Measurements from ENCODE around the gene PCDHA2. TPM values are rescaled to one million over a fixed set of nuclear protein-coding genes. Genes with fewer than 3 reads are reported as not detected.
"Not testable (repeated sequence)": the region's sequence is repeated elsewhere in the genome, so short reads cannot be mapped to it uniquely, and the experiment has no call there.

Gene PCDHA2
- total RNA-seq, 2 experiments from 2014 or later, result not detected

DNA sequence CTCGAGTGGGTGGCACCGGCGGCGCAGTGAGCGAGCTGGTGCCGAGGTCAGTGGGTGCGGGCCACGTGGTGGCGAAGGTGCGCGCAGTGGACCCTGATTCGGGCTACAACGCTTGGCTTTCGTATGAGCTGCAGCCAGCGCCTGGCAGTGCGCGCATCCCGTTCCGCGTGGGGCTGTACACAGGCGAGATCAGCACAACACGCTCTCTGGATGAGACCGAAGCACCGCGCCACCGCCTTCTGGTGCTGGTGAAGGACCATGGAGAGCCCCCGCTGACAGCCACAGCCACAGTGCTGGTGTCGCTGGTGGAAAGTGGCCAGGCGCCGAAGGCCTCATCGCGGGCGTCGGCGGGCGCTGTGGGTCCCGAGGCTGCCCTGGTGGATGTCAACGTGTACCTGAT lies 28.8 kb downstream of the PCDHA2 start:
- CTCF ChIA-PET, result no interaction called here
- no peak for DNase-seq
- intact Hi-C loops (cut with micrococcal nuclease), result no loop called here
- no peaks in the 10 kb centered on the region for H3K4me1 Mint-ChIP-seq (ENCODE audit: low read depth)
- peaks cover 8% of the 10 kb centered on the region for H3K36me3 Mint-ChIP-seq
- peaks cover 12% of the 10 kb centered on the region for H3K27me3 Mint-ChIP-seq
- H3K4me3 Mint-ChIP-seq, result no peak overlapping the region
- POLR2A ChIA-PET, result no interaction called here
- peaks cover 18% of the 10 kb centered on the region for H3K9me3 Mint-ChIP-seq
- no peak overlapping the region for H3K27ac Mint-ChIP-seq

DNA sequence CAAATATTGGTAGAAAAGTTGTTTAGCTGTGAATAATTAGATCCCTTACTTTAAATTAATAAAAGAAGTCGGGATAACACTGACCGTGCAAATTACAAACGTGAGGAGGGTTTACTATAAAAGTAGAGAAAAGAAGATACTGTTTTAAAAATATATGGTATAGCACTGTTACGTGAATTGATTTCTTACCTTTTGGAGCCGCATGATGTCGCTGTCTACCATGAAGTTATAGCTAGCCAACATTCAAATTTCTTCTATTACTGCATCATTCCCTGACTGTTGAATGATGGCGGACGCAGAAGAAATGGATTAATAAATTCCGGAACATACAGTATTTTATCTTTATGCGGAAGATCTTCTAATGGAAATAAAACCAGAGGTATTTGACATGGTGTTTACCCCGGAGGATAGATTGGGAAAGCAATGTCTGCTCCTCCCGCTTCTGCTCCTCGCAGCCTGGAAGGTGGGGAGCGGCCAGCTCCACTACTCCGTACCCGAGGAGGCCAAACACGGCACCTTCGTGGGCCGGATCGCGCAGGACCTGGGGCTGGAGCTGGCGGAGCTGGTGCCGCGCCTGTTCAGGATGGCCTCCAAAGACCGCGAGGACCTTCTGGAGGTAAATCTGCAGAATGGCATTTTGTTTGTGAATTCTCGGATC lies 33.2 kb downstream of the PCDHA2 start, which contains the start of gene PCDHA6:
TSS of gene PCDHA6 (plus strand) at position 257 of the 658 bp plus-strand sequence. CDS start at position 389, 132 bp downstream.
- CTCF ChIA-PET, result interaction anchor here (0.7 kb wide), 1 partner anchor 14 kb away, joined by 3 read pairs; no protein-coding TSS in a partner anchor
- peaks cover 26% of the 10 kb centered on the region for H3K9me3 Mint-ChIP-seq
- no peaks in the 10 kb centered on the region for H3K4me1 Mint-ChIP-seq (ENCODE audit: low read depth)
- intact Hi-C loops (cut with micrococcal nuclease), result no loop called here
- no peak for DNase-seq
- peaks cover 19% of the 10 kb centered on the region for H3K36me3 Mint-ChIP-seq
- no peak within 1 kb of the TSS for H3K4me3 Mint-ChIP-seq
- peaks cover 20% of the 10 kb centered on the region for H3K27me3 Mint-ChIP-seq
- H3K27ac Mint-ChIP-seq, result no peak within 1 kb of the TSS
- POLR2A ChIA-PET, result no interaction called here

GRCh38 chr5:140828362-140828737 lies 33.7 kb downstream of the PCDHA2 start:
- no peaks in the 10 kb centered on the region for H3K4me1 Mint-ChIP-seq (ENCODE audit: low read depth)
- H3K27me3 Mint-ChIP-seq, result peaks cover 23% of the 10 kb centered on the region
- ChIA-PET POLR2A (no interaction called here), CTCF (interaction anchor here (0.7 kb wide), 1 partner anchor 13 kb away, joined by 3 read pairs; no protein-coding TSS in a partner anchor)
- H3K36me3 Mint-ChIP-seq, result peaks cover 21% of the 10 kb centered on the region
- intact Hi-C loops (cut with micrococcal nuclease), result no loop called here
- H3K4me3 Mint-ChIP-seq, result no peak overlapping the region
- peaks cover 28% of the 10 kb centered on the region for H3K9me3 Mint-ChIP-seq
- no peak overlapping the region for H3K27ac Mint-ChIP-seq
- DNase-seq, result no peak

- peaks cover 28% of the 10 kb centered on the region for H3K27me3 Mint-ChIP-seq
- CTCF ChIA-PET, result not testable (repeated sequence)
Measured at GRCh38 chr5:140829511-140830501, 35.2 kb downstream of the PCDHA2 start.

GRCh38 chr5:140833993-140834392 lies 39.3 kb downstream of the PCDHA2 start, which contains the start of gene PCDHA7:
Gene PCDHA7 (plus strand): TSS chr5:140834269. CDS start chr5:140834384, 115 bp downstream.
- CTCF ChIA-PET, result interaction anchor here (0.9 kb wide), 1 partner anchor 193 kb away, joined by 3 read pairs; no protein-coding TSS in a partner anchor
- intact Hi-C loops (cut with micrococcal nuclease), result no loop called here
- Mint-ChIP-seq H3K27ac (no peak within 1 kb of the TSS), H3K36me3 (peaks cover 12% of the 10 kb centered on the region), H3K27me3 (peaks cover 16% of the 10 kb centered on the region), H3K9me3 (peaks cover 23% of the 10 kb centered on the region), H3K4me1 (ENCODE audit: low read depth) (no peaks in the 10 kb centered on the region), H3K4me3 (no peak within 1 kb of the TSS)
- DNase-seq, result no peak
- POLR2A ChIA-PET, result no interaction called here

More at GRCh38 chr5:140829511-140830501, 35.2 kb downstream of the PCDHA2 start:
- H3K4me3 Mint-ChIP-seq; POLR2A ChIA-PET; DNase-seq; H3K27ac Mint-ChIP-seq; H3K4me1 Mint-ChIP-seq (ENCODE audit: low read depth); intact Hi-C loops (cut with micrococcal nuclease): not testable (repeated sequence)
- Mint-ChIP-seq H3K9me3 (peaks cover 27% of the 10 kb centered on the region), H3K36me3 (peaks cover 24% of the 10 kb centered on the region)

- H3K27ac Mint-ChIP-seq; H3K4me1 Mint-ChIP-seq (ENCODE audit: low read depth); H3K36me3 Mint-ChIP-seq; DNase-seq; POLR2A ChIA-PET; intact Hi-C loops (cut with micrococcal nuclease); H3K4me3 Mint-ChIP-seq: not testable (repeated sequence)
- peaks cover 21% of the 10 kb centered on the region for H3K9me3 Mint-ChIP-seq
- CTCF ChIA-PET, result interaction anchor here (0.9 kb wide), 1 partner anchor 192 kb away, joined by 3 read pairs; no protein-coding TSS in a partner anchor
- peaks cover 15% of the 10 kb centered on the region for H3K27me3 Mint-ChIP-seq
Measured at GRCh38 chr5:140834439-140835008, 39.9 kb downstream of the PCDHA2 start.

- CTCF ChIA-PET, result interaction anchor here (0.6 kb wide), 1 partner anchor 52 kb away, joined by 3 read pairs; no protein-coding TSS in a partner anchor
- POLR2A ChIA-PET, result no interaction called here
- H3K4me1 Mint-ChIP-seq (ENCODE audit: low read depth), result no peaks in the 10 kb centered on the region
- peaks cover 9% of the 10 kb centered on the region for H3K36me3 Mint-ChIP-seq
- no peak for DNase-seq
- H3K9me3 Mint-ChIP-seq, result peaks cover 23% of the 10 kb centered on the region
- H3K27me3 Mint-ChIP-seq, result peaks cover 17% of the 10 kb centered on the region
- no peak overlapping the region for H3K4me3 Mint-ChIP-seq
- H3K27ac Mint-ChIP-seq, result no peak overlapping the region
- intact Hi-C loops (cut with micrococcal nuclease), result no loop called here
Measured at GRCh38 chr5:140835622-140836510, 41.2 kb downstream of the PCDHA2 start.

- Mint-ChIP-seq H3K27me3 (peaks cover 6% of the 10 kb centered on the region), H3K9me3 (peaks cover 18% of the 10 kb centered on the region), H3K36me3 (peaks cover 5% of the 10 kb centered on the region), H3K4me1 (ENCODE audit: low read depth) (no peaks in the 10 kb centered on the region), H3K27ac (no peak within 1 kb of the TSS), H3K4me3 (no peak within 1 kb of the TSS)
- ChIA-PET CTCF (interaction anchor here (0.7 to 1.1 kb wide), 4 partner anchors 13 to 126 kb away, joined by 3 read pairs; partner anchors contain the start of gene PCDHA6), POLR2A (interaction anchor here (0.6 kb wide), 1 partner anchor 11 kb away, joined by 3 read pairs; no protein-coding TSS in a partner anchor)
- intact Hi-C loops (cut with micrococcal nuclease), result no loop called here
- DNase-seq, result no peak
Measured at GRCh38 chr5:140840978-140841962, 46.6 kb downstream of the PCDHA2 start, which contains the start of gene PCDHA8. Gene PCDHA8 (plus strand): TSS chr5:140841187. CDS start chr5:140841322, 135 bp downstream.

GRCh38 chr5:140842798-140843733 lies 48.4 kb downstream of the PCDHA2 start:
- DNase-seq, result no peak
- H3K27me3 Mint-ChIP-seq, result peaks cover 12% of the 10 kb centered on the region
- H3K9me3 Mint-ChIP-seq, result peaks cover 20% of the 10 kb centered on the region
- H3K4me1 Mint-ChIP-seq (ENCODE audit: low read depth), result no peaks in the 10 kb centered on the region
- peaks cover 5% of the 10 kb centered on the region for H3K36me3 Mint-ChIP-seq
- intact Hi-C loops (cut with micrococcal nuclease), result no loop called here
- no peak overlapping the region for H3K27ac Mint-ChIP-seq
- ChIA-PET POLR2A (no interaction called here), CTCF (no interaction called here)
- no peak overlapping the region for H3K4me3 Mint-ChIP-seq

All from activated CD4-positive, alpha-beta memory T cell treated with anti-CD3 and anti-CD28 coated beads for 36 hours (primary cell).